ENCODE results near the gene CTSZ. TPM values are rescaled to one million over a fixed set of nuclear protein-coding genes. Genes with fewer than 3 reads are reported as not detected.
"Not testable (repeated sequence)": the region's sequence is repeated elsewhere in the genome, so short reads cannot be mapped to it uniquely, and the experiment has no call there.

The CTSZ gene
- polyA plus RNA-seq, 12 donors: 56.0 to 108 (median 65.1) TPM; not detected in 1

- DNase-seq: no peak
Observed at GRCh38 chr20:59014680-59015389, 7.8 kb upstream of the CTSZ start.

GRCh38 chr20:59013959-59014608 is 7.0 kb upstream of the CTSZ start:
- DNase-seq: no peak

GRCh38 chr20:59013031-59013951 is 6.2 kb upstream of the CTSZ start:
- no peak for DNase-seq

GRCh38 chr20:59011874-59012157 is 4.8 kb upstream of the CTSZ start:
- DNase-seq: not testable (repeated sequence)

GRCh38 chr20:59010995-59011873 is 4.2 kb upstream of the CTSZ start:
- DNase-seq: no peak

GRCh38 chr20:59010321-59010994 is 3.4 kb upstream of the CTSZ start:
- DNase-seq: no peak

DNA sequence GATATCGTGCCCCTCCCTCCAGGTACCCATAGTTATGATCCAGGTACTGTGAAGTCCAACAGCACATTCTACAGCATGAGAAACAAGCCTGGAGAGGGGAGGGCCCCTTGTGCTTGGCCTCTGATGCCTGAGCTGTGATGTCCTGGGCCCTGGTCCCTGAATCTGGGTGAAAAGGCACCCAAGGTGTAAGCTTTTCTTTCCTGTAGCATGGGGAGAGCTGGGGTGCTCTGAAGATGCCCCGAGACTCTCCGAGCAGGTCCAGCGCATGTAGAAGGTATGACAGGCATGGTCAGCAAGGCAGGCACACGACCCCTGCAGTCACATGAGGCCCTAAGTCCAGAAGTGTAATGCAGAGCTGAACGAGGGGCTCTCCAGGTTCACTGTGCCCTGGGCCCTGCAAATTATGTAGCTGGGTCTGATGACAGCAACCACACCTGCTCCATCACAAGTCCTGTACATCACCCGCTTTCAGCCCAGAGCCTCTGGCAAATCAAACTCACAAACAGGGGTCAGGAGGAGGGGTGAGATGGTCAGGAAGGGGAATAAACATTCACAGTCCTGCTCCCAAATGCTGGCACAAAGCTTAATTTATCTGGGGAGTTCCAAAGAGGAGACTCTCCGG is 1.8 kb upstream of the CTSZ start:
- no peak for DNase-seq

- no peak for DNase-seq
Observed at GRCh38 chr20:59007665-59008511, 834 bp upstream of the CTSZ start.

DNA sequence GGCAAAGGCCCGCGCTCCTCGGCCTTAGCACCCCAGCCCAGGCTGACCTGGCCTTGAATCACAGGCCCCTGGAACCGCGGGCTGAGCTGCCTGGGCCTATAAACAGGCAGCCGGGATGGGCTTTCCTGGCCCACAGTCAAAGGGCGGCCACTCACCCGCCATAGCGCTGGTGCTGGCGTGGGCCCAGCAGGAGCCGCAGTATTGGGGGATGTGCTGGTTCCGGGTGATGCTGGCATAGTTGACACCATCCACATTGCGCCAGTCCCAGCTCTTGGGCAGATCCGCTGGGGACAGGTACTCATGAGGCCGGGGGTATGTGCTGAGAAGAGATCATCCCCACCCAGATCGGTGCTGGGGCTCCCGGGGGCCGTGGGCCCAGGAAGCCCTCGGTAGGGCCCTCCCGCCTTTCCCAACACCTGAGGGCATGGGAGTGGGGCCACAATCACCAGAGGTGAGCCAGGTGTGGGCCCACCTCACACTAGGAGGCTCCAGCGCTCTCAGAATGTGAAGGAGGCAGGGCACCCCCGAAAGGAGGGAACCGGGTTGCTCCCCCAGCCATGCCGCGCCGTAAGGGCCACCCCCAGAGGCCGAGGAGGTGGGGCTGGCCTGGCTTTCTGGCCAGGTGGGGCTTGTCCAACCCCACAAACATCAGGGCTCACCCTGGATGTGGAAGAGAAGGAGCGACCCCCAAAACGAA is 739 bp downstream of the CTSZ start:
- no peak for DNase-seq

- DNase-seq: no peak
Observed at GRCh38 chr20:59005523-59006166, 1.4 kb downstream of the CTSZ start.

DNA sequence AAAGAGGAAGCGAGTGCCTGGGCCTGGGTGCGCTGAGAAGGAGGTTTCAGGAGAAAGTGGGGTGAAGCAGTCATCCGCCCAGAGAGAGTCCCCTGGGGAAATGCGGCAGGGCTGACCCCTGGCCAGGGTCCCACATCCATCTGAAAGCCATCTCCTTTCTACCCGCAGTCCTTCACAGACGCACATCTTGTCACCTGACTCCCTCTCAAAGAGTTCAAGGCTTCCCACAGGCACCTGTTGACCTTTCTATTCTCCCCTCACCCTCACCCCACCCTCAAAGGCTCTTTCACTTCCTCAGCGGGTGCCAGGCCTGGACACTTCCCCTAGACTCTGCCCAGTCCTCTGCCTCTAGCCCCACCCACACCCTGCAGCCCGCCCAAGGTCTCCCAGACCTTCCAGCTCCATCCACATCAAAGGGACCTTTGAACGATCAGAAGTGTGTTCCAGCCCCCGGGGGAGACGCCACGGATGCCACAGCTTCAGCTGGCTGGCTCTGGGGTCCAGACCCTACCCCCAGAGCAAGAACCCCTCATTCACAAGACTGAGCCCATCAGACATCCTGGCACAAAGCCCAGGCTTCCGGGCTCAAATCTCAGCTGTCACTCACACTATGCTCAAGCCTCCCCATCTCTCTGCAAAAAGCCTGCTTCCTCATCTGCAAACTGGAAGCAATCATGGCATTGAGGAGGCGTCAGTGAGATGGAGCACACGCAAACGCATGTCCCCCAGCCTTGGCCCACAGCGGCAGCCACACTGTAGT is 2.1 kb downstream of the CTSZ start:
- DNase-seq: no peak

- no peak for DNase-seq
Observed at GRCh38 chr20:59004493-59004762, 2.6 kb downstream of the CTSZ start.

DNA sequence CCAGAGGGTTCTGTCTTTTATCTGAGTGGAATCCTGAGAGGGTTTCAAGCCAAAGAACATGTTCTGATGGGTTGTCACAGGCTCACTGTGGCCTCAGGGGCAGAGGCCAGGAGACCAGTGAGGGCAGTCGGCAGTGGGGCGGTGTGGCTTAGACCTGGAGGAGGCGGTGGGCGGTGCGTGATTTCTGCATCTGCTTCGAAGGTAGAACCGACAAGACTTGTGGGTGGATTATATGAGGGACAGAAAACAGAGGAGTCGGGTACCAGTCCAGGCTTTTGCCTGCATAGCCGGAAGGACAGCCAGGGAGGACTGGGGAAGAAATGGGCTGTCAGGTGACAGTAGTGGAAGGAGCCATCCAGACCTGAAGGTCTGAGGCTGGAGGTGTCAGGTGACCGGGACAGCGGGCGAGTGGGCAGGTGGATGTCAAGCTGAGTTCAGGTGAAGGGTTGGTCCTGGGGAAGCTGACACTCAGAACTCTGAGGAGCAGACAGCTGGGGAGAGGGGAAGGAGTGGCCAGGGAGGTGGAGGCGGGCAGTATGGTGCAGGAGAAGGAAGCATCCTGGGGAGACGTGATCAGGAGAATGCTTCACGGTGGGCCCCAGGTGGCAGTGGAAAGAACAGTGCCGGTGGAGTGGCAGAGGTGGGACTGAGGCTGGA is 3.1 kb downstream of the CTSZ start:
- no peak for DNase-seq

DNA sequence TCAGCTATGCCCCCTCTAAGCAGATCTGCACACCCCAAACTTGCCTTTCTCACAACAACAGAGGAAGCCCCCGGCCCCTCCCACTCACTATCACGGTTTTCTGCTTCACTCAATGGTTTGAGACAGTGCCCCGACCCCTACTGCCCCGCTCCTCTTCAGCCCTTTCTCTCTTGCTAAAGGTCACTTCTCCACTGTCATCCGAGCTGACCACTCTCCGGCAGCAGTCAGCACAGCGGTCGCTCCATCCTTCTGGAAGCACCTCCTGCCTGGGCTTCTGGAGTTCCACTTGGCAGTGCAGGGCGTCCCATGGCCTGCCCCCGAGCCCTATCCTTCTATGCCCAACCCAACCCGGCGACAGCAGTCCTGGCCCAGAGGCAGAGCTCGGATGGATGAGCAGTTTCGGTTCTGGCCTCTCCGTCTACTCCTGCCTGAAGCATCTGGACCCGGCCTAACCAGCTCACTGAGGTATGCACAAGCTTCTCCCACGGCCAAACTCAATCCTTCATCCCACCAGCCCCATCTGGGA is 4.1 kb downstream of the CTSZ start:
- DNase-seq: no peak

GRCh38 chr20:59002388-59002787 is 4.7 kb downstream of the CTSZ start:
- DNase-seq: no peak

DNA sequence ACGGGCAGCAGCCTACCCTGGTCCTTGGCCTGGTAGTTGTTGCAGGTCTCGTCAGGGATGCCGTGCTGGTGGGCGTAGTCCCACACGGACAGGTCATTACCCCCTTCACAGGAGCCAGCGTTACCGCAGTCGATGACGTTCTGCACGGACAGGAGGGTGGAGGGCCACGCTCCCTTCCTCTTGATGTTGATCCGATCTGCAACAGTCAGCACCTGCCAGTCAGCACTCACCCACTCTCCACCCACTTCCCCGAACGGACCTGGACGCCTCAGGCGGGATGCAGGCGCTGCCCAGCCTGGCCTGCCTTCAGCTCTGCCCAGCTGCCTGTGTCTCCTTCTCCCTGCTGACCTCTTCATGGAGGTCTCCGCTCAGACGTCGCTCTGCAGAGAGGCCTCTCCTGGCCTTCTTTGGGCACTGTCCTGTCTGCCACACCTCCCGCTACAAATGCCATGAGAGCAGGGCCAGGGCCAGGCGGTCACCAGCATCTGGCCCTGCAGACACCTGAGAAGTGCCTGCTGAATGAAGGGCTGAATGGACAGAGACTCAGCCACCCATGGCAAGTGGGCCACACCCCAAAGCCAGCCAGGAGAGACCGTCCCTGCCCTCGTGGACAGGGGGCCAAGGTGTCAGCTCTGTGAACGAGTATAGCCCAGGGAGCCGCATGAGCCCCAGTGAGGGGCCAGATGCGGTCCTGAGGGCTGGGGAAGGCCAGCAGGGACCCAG is 5.4 kb downstream of the CTSZ start:
- DNase-seq: no peak

DNA sequence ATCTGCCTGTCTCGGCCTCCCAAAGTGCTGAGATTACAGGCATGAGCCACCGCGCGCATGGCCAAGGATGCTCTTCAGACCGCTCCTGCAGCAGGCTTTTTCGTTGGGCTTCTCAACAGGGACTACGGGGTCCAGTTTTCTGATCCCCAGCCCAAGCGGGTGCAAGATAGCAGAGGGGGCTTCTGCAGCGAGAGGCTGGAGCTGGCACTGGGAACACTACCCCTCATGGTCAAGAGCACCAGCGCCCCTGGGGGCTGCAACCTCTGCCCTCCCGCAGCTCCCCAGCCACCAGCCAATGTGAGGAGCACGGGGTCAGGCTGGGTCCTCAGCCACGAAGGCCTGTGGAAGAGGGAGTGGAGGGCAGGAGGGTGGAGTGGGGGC is 6.0 kb downstream of the CTSZ start:
- no peak for DNase-seq
